Measurements from ENCODE around the gene FOXO1.

FOXO1 gene

GRCh38 chr13:40581277-40581579, 85.2 kb downstream of the FOXO1 start:
- Histone ChIP-seq H3K9me3 (ENCODE audit: control insufficient read depth, insufficient read depth, low read length) (peaks cover 19% of the 10 kb centered on the region; the same call in 1 of the 2 replicates), H3K36me3 (ENCODE audit: control insufficient read depth, low read length) (peaks cover 68% of the 10 kb centered on the region), H3K4me1 (ENCODE audit: control insufficient read depth, low read length) (peaks cover 99% of the 10 kb centered on the region), H3K27me3 (ENCODE audit: control insufficient read depth, low read length) (no peaks in the 10 kb centered on the region), H3F3A (ENCODE audit: control insufficient read depth, insufficient read depth) (peaks cover 56% of the 10 kb centered on the region), H3K4me3 (ENCODE audit: low read length) (peak overlapping the region; percentile 69), H3K27ac (ENCODE audit: low read depth, low read length) (peak overlapping the region; percentile 99), H3K79me2 (ENCODE audit: control insufficient read depth, low read length) (peaks cover 97% of the 10 kb centered on the region), H3K4me2 (ENCODE audit: low read length) (peak overlapping the region; percentile 93), H4K20me1 (ENCODE audit: control insufficient read depth, insufficient read depth, low read depth, low read length) (0 out of 2 replicates have a peak, but pooled peaks cover 4% of the 10 kb centered on the region), H3K9me2 (replicated peaks; ENCODE audit: control insufficient read depth, low read length) (no peaks in the 10 kb centered on the region)
- TF ChIP-seq CTCF (IDR thresholded peaks at IDR 0.05; ENCODE audit: low read depth, low read length, poor library complexity, severe bottlenecking) (no peak), EZH2phosphoT487 (IDR thresholded peaks at IDR 0.05; ENCODE audit: borderline replicate concordance, low read length) (no peak)

GRCh38 chr13:40580566-40581276, 85.7 kb downstream of the FOXO1 start:
- Histone ChIP-seq H3F3A (ENCODE audit: control insufficient read depth, insufficient read depth) (peaks cover 58% of the 10 kb centered on the region), H3K4me3 (ENCODE audit: low read length) (peak overlapping the region; percentile 69), H3K9me3 (ENCODE audit: control insufficient read depth, insufficient read depth, low read length) (peaks cover 19% of the 10 kb centered on the region; the same call in 1 of the 2 replicates), H3K27ac (ENCODE audit: low read depth, low read length) (peak overlapping the region; percentile 99), H3K4me1 (ENCODE audit: control insufficient read depth, low read length) (peaks cover 99% of the 10 kb centered on the region), H3K9me2 (replicated peaks; ENCODE audit: control insufficient read depth, low read length) (no peaks in the 10 kb centered on the region), H3K27me3 (ENCODE audit: control insufficient read depth, low read length) (no peaks in the 10 kb centered on the region), H4K20me1 (ENCODE audit: control insufficient read depth, insufficient read depth, low read depth, low read length) (peaks cover 8% of the 10 kb centered on the region; the same call in 1 of the 2 replicates), H3K36me3 (ENCODE audit: control insufficient read depth, low read length) (peaks cover 68% of the 10 kb centered on the region), H3K4me2 (ENCODE audit: low read length) (peak overlapping the region; percentile 93), H3K79me2 (ENCODE audit: control insufficient read depth, low read length) (peaks cover 97% of the 10 kb centered on the region)
- TF ChIP-seq CTCF (IDR thresholded peaks at IDR 0.05; ENCODE audit: low read depth, low read length, poor library complexity, severe bottlenecking), result no peak

GRCh38 chr13:40579535-40579934, 86.9 kb downstream of the FOXO1 start:
- Histone ChIP-seq H3K4me3 (ENCODE audit: low read length) (peak overlapping the region; percentile 69), H3K9me2 (replicated peaks; ENCODE audit: control insufficient read depth, low read length) (no peaks in the 10 kb centered on the region), H3K79me2 (ENCODE audit: control insufficient read depth, low read length) (peaks cover 97% of the 10 kb centered on the region), H3K4me2 (ENCODE audit: low read length) (peak overlapping the region; percentile 93), H3F3A (ENCODE audit: control insufficient read depth, insufficient read depth) (peaks cover 59% of the 10 kb centered on the region), H3K27me3 (ENCODE audit: control insufficient read depth, low read length) (no peaks in the 10 kb centered on the region), H3K9me3 (ENCODE audit: control insufficient read depth, insufficient read depth, low read length) (peaks cover 10% of the 10 kb centered on the region; the same call in 1 of the 2 replicates), H3K36me3 (ENCODE audit: control insufficient read depth, low read length) (peaks cover 59% of the 10 kb centered on the region), H3K4me1 (ENCODE audit: control insufficient read depth, low read length) (peaks cover 99% of the 10 kb centered on the region), H4K20me1 (ENCODE audit: control insufficient read depth, insufficient read depth, low read depth, low read length) (peaks cover 14% of the 10 kb centered on the region; the same call in 1 of the 2 replicates), H3K27ac (ENCODE audit: low read depth, low read length) (peak overlapping the region; percentile 99)
- TF ChIP-seq CTCF (IDR thresholded peaks at IDR 0.05; ENCODE audit: low read depth, low read length, poor library complexity, severe bottlenecking) (no peak), EZH2phosphoT487 (IDR thresholded peaks at IDR 0.05; ENCODE audit: borderline replicate concordance, low read length) (no peak)
